ENCODE results near the gene SAP30L. TPM values are rescaled to one million over a fixed set of nuclear protein-coding genes. Genes with fewer than 3 reads are reported as not detected.

SAP30L gene
- total RNA-seq, 1 donor from 2014 or later = 43.2 TPM

DNA sequence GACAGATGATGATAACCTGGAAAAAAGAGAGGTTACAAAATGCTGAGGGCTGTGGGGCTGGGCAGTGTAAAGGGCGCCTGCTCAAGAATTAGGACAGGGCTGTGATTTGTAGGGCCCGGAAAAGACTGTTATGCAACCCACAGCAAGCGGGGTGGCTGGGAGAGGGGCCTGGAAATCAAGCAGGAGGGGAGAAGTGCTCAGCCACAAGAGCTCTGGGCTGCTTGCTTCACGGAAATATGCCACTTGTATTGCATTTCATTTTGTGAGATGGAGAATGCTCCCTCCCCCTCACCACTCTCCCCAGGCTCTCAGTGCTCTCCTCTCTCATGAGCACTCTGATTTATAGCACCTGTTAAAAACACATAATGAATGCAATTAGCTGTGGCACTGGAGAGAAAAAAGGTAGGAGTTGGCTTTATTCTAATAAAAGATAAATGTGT lies 40.6 kb downstream of the SAP30L start:
- DNase-seq = no peak
- H3K4me1 ChIP-seq = peaks cover 6% of the 10 kb centered on the region
- no peaks in the 10 kb centered on the region for H3K36me3 ChIP-seq
- no peaks in the 10 kb centered on the region for H3K9me3 ChIP-seq
- no peak overlapping the region for H3K27ac ChIP-seq
- H3K27me3 ChIP-seq = peaks cover 88% of the 10 kb centered on the region
- ATAC-seq = peak; percentile 82
- H3K4me3 ChIP-seq = no peak overlapping the region
- no peak for TF ChIP-seq CTCF (IDR thresholded peaks at IDR 0.05)
- intact Hi-C loops (cut with DNase I) = no loop called here

DNA sequence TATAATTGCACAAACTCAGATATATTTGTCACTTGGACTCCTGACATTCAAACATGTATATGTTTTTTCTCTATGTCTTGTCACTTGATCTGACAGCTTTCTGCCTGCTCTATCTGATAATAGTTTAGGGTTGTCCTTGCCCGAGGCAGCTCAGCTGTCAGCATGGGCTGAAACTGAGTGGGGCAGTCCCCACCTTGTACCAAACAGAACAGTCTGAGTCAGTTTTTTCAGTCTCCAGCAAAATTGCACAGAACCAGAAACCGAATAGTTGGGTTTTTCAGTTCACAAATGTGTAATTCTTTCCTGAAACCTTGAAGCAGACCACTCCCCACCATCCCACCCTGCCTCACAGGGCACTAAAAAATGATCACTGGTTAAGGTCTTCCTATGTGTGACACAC lies 41.7 kb downstream of the SAP30L start:
- no peak overlapping the region for H3K27ac ChIP-seq
- DNase-seq (no peak), ATAC-seq (no peak)
- peaks cover 84% of the 10 kb centered on the region for H3K27me3 ChIP-seq
- TF ChIP-seq CTCF (IDR thresholded peaks at IDR 0.05) = no peak
- H3K9me3 ChIP-seq = no peaks in the 10 kb centered on the region
- intact Hi-C loops (cut with DNase I) = no loop called here
- H3K4me3 ChIP-seq = no peak overlapping the region
- peaks cover 5% of the 10 kb centered on the region for H3K4me1 ChIP-seq
- no peaks in the 10 kb centered on the region for H3K36me3 ChIP-seq

- no peaks in the 10 kb centered on the region for H3K9me3 ChIP-seq
- peaks cover 80% of the 10 kb centered on the region for H3K27me3 ChIP-seq
- H3K36me3 ChIP-seq = no peaks in the 10 kb centered on the region
- no peak for ATAC-seq
- H3K4me1 ChIP-seq = no peaks in the 10 kb centered on the region
- intact Hi-C loops (cut with DNase I) = no loop called here
- H3K27ac ChIP-seq = no peak overlapping the region
- no peak for TF ChIP-seq CTCF (IDR thresholded peaks at IDR 0.05)
- no peak overlapping the region for H3K4me3 ChIP-seq
- no peak for DNase-seq
These were observed 46.1 kb downstream of the SAP30L start for GRCh38 chr5:154491941-154492340.

- intact Hi-C loops (cut with DNase I) = no loop called here
- Histone ChIP-seq H3K4me3 (no peak overlapping the region), H3K4me1 (no peaks in the 10 kb centered on the region), H3K27ac (no peak overlapping the region), H3K27me3 (peaks cover 81% of the 10 kb centered on the region), H3K9me3 (no peaks in the 10 kb centered on the region), H3K36me3 (no peaks in the 10 kb centered on the region)
- no peak for ATAC-seq
- no peak for DNase-seq
- no peak for TF ChIP-seq CTCF (IDR thresholded peaks at IDR 0.05)
These were observed 47.5 kb downstream of the SAP30L start for GRCh38 chr5:154493274-154493673.

GRCh38 chr5:154494036-154494435 lies 48.2 kb downstream of the SAP30L start:
- Histone ChIP-seq H3K27me3 (peaks cover 74% of the 10 kb centered on the region), H3K4me1 (no peaks in the 10 kb centered on the region), H3K4me3 (no peak overlapping the region), H3K36me3 (no peaks in the 10 kb centered on the region), H3K9me3 (no peaks in the 10 kb centered on the region), H3K27ac (no peak overlapping the region)
- DNase-seq (no peak), ATAC-seq (no peak)
- no peak for TF ChIP-seq CTCF (IDR thresholded peaks at IDR 0.05)
- intact Hi-C loops (cut with DNase I) = no loop called here

GRCh38 chr5:154498591-154498990 lies 52.8 kb downstream of the SAP30L start:
- Histone ChIP-seq H3K27me3 (peaks cover 43% of the 10 kb centered on the region), H3K4me3 (no peak overlapping the region), H3K9me3 (no peaks in the 10 kb centered on the region), H3K27ac (no peak overlapping the region), H3K36me3 (no peaks in the 10 kb centered on the region), H3K4me1 (no peaks in the 10 kb centered on the region)
- intact Hi-C loops (cut with DNase I) = no loop called here
- ATAC-seq = no peak
- DNase-seq = peak; percentile 6
- TF ChIP-seq CTCF (IDR thresholded peaks at IDR 0.05) = no peak

Measured in upper lobe of right lung (tissue), 1 donor.